Measurements from ENCODE around the gene FOXL3.

FOXL3 gene

GRCh38 chr7:248732-249435 is 41.1 kb upstream of the FOXL3 start:
- Histone ChIP-seq H2AFZ (no peak overlapping the region), H3K36me3 (ENCODE audit: control insufficient read depth, insufficient read depth, low read length) (no peaks in the 10 kb centered on the region), H3K27ac (no peak overlapping the region), H3K4me2 (ENCODE audit: low read length) (no peak overlapping the region), H3K27me3 (ENCODE audit: control insufficient read depth, insufficient read depth, low read length) (no peaks in the 10 kb centered on the region), H3K9ac (no peak overlapping the region), H3K9me3 (ENCODE audit: control insufficient read depth, low read length) (no peaks in the 10 kb centered on the region), H3K4me3 (ENCODE audit: low read depth, low read length) (no peak overlapping the region), H3K79me2 (no peaks in the 10 kb centered on the region), H3K4me1 (no peaks in the 10 kb centered on the region)
- TF ChIP-seq, protein P1, sequence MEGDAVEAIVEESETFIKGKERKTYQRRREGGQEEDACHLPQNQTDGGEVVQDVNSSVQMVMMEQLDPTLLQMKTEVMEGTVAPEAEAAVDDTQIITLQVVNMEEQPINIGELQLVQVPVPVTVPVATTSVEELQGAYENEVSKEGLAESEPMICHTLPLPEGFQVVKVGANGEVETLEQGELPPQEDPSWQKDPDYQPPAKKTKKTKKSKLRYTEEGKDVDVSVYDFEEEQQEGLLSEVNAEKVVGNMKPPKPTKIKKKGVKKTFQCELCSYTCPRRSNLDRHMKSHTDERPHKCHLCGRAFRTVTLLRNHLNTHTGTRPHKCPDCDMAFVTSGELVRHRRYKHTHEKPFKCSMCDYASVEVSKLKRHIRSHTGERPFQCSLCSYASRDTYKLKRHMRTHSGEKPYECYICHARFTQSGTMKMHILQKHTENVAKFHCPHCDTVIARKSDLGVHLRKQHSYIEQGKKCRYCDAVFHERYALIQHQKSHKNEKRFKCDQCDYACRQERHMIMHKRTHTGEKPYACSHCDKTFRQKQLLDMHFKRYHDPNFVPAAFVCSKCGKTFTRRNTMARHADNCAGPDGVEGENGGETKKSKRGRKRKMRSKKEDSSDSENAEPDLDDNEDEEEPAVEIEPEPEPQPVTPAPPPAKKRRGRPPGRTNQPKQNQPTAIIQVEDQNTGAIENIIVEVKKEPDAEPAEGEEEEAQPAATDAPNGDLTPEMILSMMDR (IDR thresholded peaks at IDR 0.05), result no peak

- H3K36me3 ChIP-seq (ENCODE audit: control insufficient read depth, insufficient read depth, low read length), result no peaks in the 10 kb centered on the region
- no peak overlapping the region for H2AFZ ChIP-seq
- H3K9me3 ChIP-seq (ENCODE audit: control insufficient read depth, low read length), result no peaks in the 10 kb centered on the region
- H3K4me2 ChIP-seq (ENCODE audit: low read length), result no peak overlapping the region
- no peak overlapping the region for H3K27ac ChIP-seq
- TF ChIP-seq, protein P1 (IDR thresholded peaks at IDR 0.05), result no peak
- no peak overlapping the region for H3K9ac ChIP-seq
- no peak overlapping the region for H3K4me3 ChIP-seq (ENCODE audit: low read depth, low read length)
- H3K4me1 ChIP-seq, result no peaks in the 10 kb centered on the region
- no peaks in the 10 kb centered on the region for H3K27me3 ChIP-seq (ENCODE audit: control insufficient read depth, insufficient read depth, low read length)
- no peaks in the 10 kb centered on the region for H3K79me2 ChIP-seq
Measured at GRCh38 chr7:249989-250388, 40.0 kb upstream of the FOXL3 start.

DNA sequence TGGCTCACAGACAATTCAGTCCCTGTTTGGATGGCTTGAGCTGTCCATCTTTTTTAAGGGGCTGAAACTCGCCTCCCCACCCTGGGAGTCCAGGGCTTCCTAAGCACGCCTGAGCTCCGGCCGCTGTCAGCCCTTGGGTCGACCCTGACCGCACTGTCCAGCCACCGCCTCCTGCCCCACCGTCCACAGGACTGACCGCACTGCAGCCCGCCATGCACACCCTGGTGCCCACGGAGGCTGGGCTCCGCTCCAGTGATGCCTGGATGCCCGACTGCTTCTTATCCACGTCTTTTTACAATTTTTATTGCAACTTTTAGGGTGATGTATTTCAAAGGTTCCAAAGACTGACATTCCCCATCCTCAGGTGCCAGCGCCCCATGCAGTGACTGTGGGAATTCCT is 39.4 kb upstream of the FOXL3 start:
- Histone ChIP-seq H3K27ac (no peak overlapping the region), H3K4me2 (ENCODE audit: low read length) (no peak overlapping the region), H3K36me3 (ENCODE audit: control insufficient read depth, insufficient read depth, low read length) (no peaks in the 10 kb centered on the region), H3K4me3 (ENCODE audit: low read depth, low read length) (no peak overlapping the region), H3K4me1 (no peaks in the 10 kb centered on the region), H3K27me3 (ENCODE audit: control insufficient read depth, insufficient read depth, low read length) (no peaks in the 10 kb centered on the region), H3K9me3 (ENCODE audit: control insufficient read depth, low read length) (no peaks in the 10 kb centered on the region), H2AFZ (no peak overlapping the region), H3K9ac (no peak overlapping the region), H3K79me2 (no peaks in the 10 kb centered on the region)
- TF ChIP-seq, protein P1 (IDR thresholded peaks at IDR 0.05), result no peak

DNA sequence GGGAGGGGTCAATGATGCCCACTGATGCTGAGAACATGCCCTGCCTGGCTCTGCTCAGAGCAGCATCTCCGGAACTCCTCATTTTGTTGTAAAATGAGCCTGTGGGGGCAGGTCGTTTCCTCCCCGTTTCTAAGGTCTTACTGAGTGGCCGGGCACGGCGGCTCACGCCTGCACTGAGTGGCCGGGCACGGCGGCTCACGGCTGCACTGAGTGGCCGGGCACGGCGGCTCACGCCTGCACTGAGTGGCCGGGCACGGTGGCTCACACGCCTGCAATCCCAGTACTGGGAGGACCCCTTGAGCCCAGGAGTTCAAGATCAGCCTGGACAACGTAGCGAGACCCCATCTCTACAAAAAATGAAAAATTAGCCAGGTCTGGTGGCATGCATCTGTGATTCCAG is 39.0 kb upstream of the FOXL3 start:
- Histone ChIP-seq H3K27me3 (ENCODE audit: control insufficient read depth, insufficient read depth, low read length) (no peaks in the 10 kb centered on the region), H3K27ac (no peak overlapping the region), H3K4me1 (no peaks in the 10 kb centered on the region), H3K9me3 (ENCODE audit: control insufficient read depth, low read length) (no peaks in the 10 kb centered on the region), H3K4me3 (ENCODE audit: low read depth, low read length) (no peak overlapping the region), H2AFZ (no peak overlapping the region), H3K36me3 (ENCODE audit: control insufficient read depth, insufficient read depth, low read length) (no peaks in the 10 kb centered on the region), H3K9ac (no peak overlapping the region), H3K79me2 (no peaks in the 10 kb centered on the region), H3K4me2 (ENCODE audit: low read length) (no peak overlapping the region)
- TF ChIP-seq, protein P1 (IDR thresholded peaks at IDR 0.05), result no peak
